Neural cell (in vitro differentiated cells): ENCODE data around the gene ECE1.

Experiments
- POLR2AphosphoS5 ChIP-seq: IDR thresholded peaks from 2 replicates; pipeline ENCODE4 v1.6.1; 2012
- RAD21 ChIP-seq: fragments of 450-650 bp; conservative IDR thresholded peaks from 2 replicates; pipeline ENCODE4 v1.6.1; 2014; ENCODE audit warnings: antibody characterized with exemption, mild to moderate bottlenecking, moderate library complexity
- TF ChIP-seq, protein P1 (sequence below): fragments of 450-650 bp; IDR thresholded peaks from 2 replicates; pipeline ENCODE4 v1.5.1; 2014; ENCODE audit warnings: antibody characterized with exemption, mild to moderate bottlenecking, moderate library complexity; ENCODE audit not compliant: poor library complexity, severe bottlenecking
- TF ChIP-seq, protein P2 (sequence below): IDR thresholded peaks from 2 replicates; pipeline ENCODE4 v1.6.1; 2012; ENCODE audit warnings: borderline replicate concordance

DNA sequence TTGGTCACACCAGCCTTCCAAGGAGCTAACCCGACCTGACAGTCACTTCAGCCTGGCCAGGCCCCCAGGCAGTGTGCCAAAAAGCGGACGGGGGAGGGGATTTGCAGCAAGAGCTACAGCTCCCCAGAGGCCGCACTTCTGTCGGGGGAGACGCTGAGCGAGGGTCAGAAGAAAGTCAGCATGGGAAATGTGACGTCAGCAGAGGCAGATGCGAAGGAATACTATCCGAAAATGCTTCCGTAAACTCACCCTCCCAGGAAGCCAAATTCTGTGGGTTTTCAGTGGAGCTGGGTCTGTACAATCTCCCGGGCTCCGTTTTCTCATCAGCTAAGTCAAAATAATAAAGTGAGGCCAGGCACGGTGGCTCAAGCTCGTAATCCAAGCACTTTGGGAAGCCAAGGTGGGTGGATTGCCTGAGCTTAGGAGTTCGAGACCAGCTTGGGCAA is 28.5 kb upstream of the ECE1 start:
- TF ChIP-seq, protein P1, sequence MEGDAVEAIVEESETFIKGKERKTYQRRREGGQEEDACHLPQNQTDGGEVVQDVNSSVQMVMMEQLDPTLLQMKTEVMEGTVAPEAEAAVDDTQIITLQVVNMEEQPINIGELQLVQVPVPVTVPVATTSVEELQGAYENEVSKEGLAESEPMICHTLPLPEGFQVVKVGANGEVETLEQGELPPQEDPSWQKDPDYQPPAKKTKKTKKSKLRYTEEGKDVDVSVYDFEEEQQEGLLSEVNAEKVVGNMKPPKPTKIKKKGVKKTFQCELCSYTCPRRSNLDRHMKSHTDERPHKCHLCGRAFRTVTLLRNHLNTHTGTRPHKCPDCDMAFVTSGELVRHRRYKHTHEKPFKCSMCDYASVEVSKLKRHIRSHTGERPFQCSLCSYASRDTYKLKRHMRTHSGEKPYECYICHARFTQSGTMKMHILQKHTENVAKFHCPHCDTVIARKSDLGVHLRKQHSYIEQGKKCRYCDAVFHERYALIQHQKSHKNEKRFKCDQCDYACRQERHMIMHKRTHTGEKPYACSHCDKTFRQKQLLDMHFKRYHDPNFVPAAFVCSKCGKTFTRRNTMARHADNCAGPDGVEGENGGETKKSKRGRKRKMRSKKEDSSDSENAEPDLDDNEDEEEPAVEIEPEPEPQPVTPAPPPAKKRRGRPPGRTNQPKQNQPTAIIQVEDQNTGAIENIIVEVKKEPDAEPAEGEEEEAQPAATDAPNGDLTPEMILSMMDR, result no peak
- TF ChIP-seq RAD21, result no peak
- TF ChIP-seq, protein P2, sequence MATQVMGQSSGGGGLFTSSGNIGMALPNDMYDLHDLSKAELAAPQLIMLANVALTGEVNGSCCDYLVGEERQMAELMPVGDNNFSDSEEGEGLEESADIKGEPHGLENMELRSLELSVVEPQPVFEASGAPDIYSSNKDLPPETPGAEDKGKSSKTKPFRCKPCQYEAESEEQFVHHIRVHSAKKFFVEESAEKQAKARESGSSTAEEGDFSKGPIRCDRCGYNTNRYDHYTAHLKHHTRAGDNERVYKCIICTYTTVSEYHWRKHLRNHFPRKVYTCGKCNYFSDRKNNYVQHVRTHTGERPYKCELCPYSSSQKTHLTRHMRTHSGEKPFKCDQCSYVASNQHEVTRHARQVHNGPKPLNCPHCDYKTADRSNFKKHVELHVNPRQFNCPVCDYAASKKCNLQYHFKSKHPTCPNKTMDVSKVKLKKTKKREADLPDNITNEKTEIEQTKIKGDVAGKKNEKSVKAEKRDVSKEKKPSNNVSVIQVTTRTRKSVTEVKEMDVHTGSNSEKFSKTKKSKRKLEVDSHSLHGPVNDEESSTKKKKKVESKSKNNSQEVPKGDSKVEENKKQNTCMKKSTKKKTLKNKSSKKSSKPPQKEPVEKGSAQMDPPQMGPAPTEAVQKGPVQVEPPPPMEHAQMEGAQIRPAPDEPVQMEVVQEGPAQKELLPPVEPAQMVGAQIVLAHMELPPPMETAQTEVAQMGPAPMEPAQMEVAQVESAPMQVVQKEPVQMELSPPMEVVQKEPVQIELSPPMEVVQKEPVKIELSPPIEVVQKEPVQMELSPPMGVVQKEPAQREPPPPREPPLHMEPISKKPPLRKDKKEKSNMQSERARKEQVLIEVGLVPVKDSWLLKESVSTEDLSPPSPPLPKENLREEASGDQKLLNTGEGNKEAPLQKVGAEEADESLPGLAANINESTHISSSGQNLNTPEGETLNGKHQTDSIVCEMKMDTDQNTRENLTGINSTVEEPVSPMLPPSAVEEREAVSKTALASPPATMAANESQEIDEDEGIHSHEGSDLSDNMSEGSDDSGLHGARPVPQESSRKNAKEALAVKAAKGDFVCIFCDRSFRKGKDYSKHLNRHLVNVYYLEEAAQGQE, result no peak
- no peak for TF ChIP-seq POLR2AphosphoS5
